Lung (tissue), 12 donors: Measurements from ENCODE around the gene TOR4A. TPM values are rescaled to one million over a fixed set of nuclear protein-coding genes. Genes with fewer than 3 reads are reported as not detected.

ENCODE experiments used
- ATAC-seq: fragments of 200-7000 bp; cut with Tn5 transposase; one replicate; pipeline ENCODE4 v1.9.1; 2020; ENCODE audit warnings: moderate number of reproducible peaks; ENCODE audit not compliant: insufficient read depth, low FRiP score
- DNase-seq, 3 donors: peaks; one replicate each; pipeline ENCODE4 v3.0.0-alpha.2; 2013 to 2017
- H3K27ac ChIP-seq, 2 donors: one replicate each; pipeline ENCODE4 v1.5.1; 2013; ENCODE audit warnings: mild to moderate bottlenecking in 2 of 2, moderate library complexity in 2 of 2, control low read depth in 1 of 2, inconsistent platforms in 1 of 2, low read depth in 1 of 2, low read length in 1 of 2
- H3K27me3 ChIP-seq, 3 donors: one replicate each; pipeline ENCODE4 v1.5.1; 2013; ENCODE audit warnings: low read length in 2 of 3; ENCODE audit not compliant: control insufficient read depth in 3 of 3, insufficient read depth in 3 of 3
- H3K36me3 ChIP-seq, 4 donors: one replicate each; pipeline ENCODE4 v1.5.1; 2013; ENCODE audit warnings: low read length in 4 of 4, mild to moderate bottlenecking in 1 of 4, moderate library complexity in 1 of 4; ENCODE audit not compliant: control insufficient read depth in 4 of 4, insufficient read depth in 4 of 4
- H3K4me1 ChIP-seq, 5 donors: one replicate each; pipeline ENCODE4 v1.5.1; 2013; ENCODE audit warnings: low read length in 5 of 5, mild to moderate bottlenecking in 2 of 5, moderate library complexity in 1 of 5; ENCODE audit not compliant: control insufficient read depth in 5 of 5, insufficient read depth in 5 of 5
- H3K4me3 ChIP-seq: one replicate; pipeline ENCODE4 v1.5.1; 2013; ENCODE audit warnings: mild to moderate bottlenecking, control low read depth, moderate library complexity
- H3K9ac ChIP-seq, 2 donors: one replicate each; pipeline ENCODE4 v1.5.1; 2013; ENCODE audit warnings: low read length in 2 of 2, control low read depth in 1 of 2; ENCODE audit not compliant: insufficient read depth in 1 of 2
- H3K9me3 ChIP-seq, 4 donors: one replicate each; pipeline ENCODE4 v1.5.1; 2013; ENCODE audit warnings: low read length in 3 of 4, mild to moderate bottlenecking in 1 of 4, moderate library complexity in 1 of 4; ENCODE audit not compliant: control insufficient read depth in 4 of 4, insufficient read depth in 3 of 4
- WGBS, 2 donors: extraction: QIAGEN DNeasy Blood & Tissue Kit; methylation state at CpG; one replicate each; pipeline ENCODE4 v1.1.7; 2013; 5-methylcytosine and 5-hydroxymethylcytosine counted together
- polyA plus RNA-seq, 2 donors: library from polyadenylated mRNA; stranded (reverse); fragments of 200-250 nt; gene quantifications; one replicate each; pipeline ENCODE4 v1.2.1, GENCODE V29; 2013
- total RNA-seq, 2 donors: library from RNA; depleted of rRNA in 1 of 2; stranded (reverse); fragments of >200 nt in 1 of 2; gene quantifications; one replicate each; pipeline ENCODE4 v1.2.1, GENCODE V29; 2014 to 2021
- TF ChIP-seq, protein P1 (sequence below): IDR thresholded peaks from 2 replicates; pipeline ENCODE4 v1.5.1; 2012; ENCODE audit warnings: mild to moderate bottlenecking; ENCODE audit errors: control extremely low read depth, extremely low read depth
- donor health status: control.
- donor health status: control.
- donor health status: Bipolar disorder and iron deficiency.
- donor health status: healthy.
- donor health status: DM: yes; HTN: yes; CAD: no.

TOR4A gene
- total and polyA plus RNA-seq, 4 donors = 9.6 to 42.5 (median 20.7) TPM

DNA sequence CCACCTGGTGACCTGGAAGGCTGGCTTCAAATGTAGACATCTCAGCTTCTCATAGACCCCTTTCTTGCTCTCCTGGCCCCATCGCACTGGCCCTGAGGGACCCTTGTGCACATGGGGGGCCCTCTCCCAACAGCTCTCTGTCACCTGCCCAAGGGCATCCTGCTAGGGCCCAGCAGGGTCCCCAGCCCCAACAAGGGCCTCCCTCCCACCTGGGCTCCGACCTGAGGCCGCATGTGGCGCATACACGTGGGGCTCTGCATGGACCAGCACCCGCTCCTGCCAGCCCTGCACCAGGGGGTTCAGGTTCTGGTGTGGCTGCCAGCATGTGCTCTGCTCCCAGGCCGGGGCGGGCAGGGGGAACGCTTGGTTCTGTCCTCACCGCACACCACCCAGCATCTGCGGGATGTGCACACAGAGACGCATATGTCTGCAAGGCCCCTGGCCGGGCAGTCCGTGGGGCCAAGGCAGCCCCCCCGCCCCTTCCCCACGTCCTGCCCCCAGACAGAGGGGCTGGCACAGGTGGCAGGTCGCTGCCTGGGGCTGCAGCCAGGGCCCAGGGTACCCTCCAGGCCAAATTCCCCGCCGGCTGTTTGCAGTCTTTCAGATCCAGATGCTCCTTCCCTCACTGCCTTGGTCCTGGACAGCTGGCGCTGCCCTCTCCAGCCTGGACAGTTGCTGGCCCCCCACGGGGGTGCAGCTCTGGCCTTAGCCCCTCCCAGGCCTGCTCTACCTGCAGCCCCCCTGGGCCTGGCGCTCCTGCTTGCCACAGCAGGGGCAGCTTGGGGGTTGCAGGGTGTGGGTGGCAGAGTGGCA lies 42.4 kb downstream of the TOR4A start:
- Histone ChIP-seq H3K4me1 (peaks cover 0 to 24% (median 8%) of the 10 kb centered on the region in 5 donors), H3K27me3 (no peaks in the 10 kb centered on the region), H3K36me3 (no peaks in the 10 kb centered on the region), H3K9ac (no peak overlapping the region), H3K9me3 (no peaks in the 10 kb centered on the region), H3K27ac (peak overlapping the region in 1 of 2 donors; percentile 82), H3K4me3 (no peak overlapping the region)
- DNase-seq (no peak), ATAC-seq (no peak)
- TF ChIP-seq, protein P1, sequence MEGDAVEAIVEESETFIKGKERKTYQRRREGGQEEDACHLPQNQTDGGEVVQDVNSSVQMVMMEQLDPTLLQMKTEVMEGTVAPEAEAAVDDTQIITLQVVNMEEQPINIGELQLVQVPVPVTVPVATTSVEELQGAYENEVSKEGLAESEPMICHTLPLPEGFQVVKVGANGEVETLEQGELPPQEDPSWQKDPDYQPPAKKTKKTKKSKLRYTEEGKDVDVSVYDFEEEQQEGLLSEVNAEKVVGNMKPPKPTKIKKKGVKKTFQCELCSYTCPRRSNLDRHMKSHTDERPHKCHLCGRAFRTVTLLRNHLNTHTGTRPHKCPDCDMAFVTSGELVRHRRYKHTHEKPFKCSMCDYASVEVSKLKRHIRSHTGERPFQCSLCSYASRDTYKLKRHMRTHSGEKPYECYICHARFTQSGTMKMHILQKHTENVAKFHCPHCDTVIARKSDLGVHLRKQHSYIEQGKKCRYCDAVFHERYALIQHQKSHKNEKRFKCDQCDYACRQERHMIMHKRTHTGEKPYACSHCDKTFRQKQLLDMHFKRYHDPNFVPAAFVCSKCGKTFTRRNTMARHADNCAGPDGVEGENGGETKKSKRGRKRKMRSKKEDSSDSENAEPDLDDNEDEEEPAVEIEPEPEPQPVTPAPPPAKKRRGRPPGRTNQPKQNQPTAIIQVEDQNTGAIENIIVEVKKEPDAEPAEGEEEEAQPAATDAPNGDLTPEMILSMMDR = no peak
- WGBS, 2 donors = 83 to 85% methylated on average over 20 to 22 of the region's 22 CpGs

DNA sequence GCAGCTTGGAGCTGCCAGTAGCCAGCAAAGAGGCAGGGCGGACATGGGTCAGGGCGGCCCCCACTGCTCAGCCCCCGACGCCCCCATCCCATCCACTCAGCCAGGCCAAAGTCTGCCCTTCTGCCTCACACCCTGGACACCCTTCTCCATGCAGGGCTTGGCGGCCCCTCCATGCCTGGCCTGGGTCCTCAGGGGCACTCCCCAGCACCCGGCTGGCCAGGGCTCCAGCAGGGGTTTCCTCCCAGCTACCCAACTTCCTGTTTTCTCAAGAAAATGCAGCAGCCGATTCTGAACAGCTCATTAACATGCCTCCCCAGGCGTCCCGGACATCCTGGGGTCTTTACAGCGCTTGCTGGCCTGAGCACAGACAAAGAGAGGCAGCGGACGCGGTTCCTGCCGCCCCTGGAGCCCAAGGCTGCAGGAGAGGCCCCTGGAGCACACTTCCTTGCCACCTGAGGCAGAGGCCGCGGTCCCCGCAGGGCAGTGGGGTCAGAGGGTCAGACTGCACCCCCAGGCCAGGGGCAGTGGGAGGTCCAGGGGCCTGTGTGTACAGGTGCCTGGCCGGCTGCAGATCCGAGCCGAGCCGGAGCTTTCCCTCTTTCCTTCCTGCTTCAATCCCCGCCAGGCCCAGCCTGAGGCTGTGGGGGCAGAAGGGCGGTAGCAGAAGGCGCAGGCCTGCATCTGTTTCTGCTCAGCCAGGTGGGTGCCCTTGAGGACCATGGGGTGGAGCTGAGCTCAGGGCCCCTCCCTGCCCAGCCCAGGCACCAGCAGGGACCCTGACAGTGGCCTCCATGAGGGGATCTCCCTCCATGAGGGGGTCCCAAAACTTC lies 43.2 kb downstream of the TOR4A start:
- Histone ChIP-seq H3K9me3 (no peaks in the 10 kb centered on the region), H3K9ac (no peak overlapping the region), H3K4me1 (peaks cover 0 to 20% (median under 1%) of the 10 kb centered on the region in 5 donors), H3K4me3 (no peak overlapping the region), H3K27me3 (no peaks in the 10 kb centered on the region), H3K27ac (peak overlapping the region; percentile 7 to 82), H3K36me3 (no peaks in the 10 kb centered on the region)
- TF ChIP-seq, protein P1 = no peak
- peak in 2 of 3 donors; percentile 58 to 80 for DNase-seq
- WGBS, 2 donors = 20 to 42% methylated on average over 23 to 24 of the region's 24 CpGs
- ATAC-seq = no peak

DNA sequence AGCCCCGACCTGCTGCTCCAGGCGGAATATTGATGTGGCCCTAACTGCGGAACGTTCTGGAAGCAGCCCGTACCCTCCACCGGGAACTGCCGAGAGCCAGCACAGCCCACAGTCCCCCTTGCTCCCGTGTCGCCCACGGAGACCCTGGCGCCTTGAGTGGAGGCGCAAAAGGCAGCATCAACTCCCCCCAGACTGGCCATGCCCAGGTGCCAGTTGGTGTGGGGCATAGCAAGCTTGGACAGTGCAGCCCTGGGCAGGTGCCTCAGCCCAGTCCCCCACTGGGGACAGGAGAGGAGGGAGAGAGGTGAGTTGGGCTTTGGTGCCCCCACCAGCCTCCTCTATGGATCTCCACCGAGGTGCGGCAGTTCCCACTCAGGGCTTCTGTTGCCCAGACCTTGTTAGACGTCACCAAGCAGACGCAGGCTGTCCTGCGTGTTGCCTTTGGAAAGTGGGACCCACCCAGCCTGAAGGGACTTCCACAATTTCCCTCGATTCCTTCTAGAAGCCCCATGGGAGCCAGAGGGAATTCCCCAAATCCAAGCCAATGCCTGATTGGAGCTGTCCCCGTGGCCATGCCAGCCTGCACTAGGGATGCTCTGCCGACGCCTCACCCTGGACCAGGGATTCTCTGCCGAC lies 44.3 kb downstream of the TOR4A start:
- Histone ChIP-seq H3K4me1 (peaks cover 0 to 12% (median 0%) of the 10 kb centered on the region in 5 donors), H3K4me3 (no peak overlapping the region), H3K27me3 (no peaks in the 10 kb centered on the region), H3K27ac (peak overlapping the region in 1 of 2 donors; percentile 34), H3K9me3 (no peaks in the 10 kb centered on the region), H3K9ac (no peak overlapping the region), H3K36me3 (no peaks in the 10 kb centered on the region)
- ATAC-seq (no peak), DNase-seq (no peak)
- WGBS, 2 donors = 91 to 93% methylated on average over 22 of the region's 22 CpGs
- TF ChIP-seq, protein P1 = no peak
